Mesenchymal stem cell (in vitro differentiated cells and primary cell): Measurements from ENCODE around the gene MUC5AC.

Source experiments
- DNase-seq: peaks from one replicate; pipeline ENCODE4 v3.0.0-alpha.2; 2013
- H2AFZ ChIP-seq: one replicate; pipeline ENCODE4 v1.6.1; 2013; ENCODE audit warnings: low read depth, mild to moderate bottlenecking, control low read depth, inconsistent platforms, low read length, moderate library complexity
- H2AK5ac ChIP-seq: 2 replicates; pipeline ENCODE4 v1.6.1; 2013; ENCODE audit warnings: low read length, moderate library complexity, mild to moderate bottlenecking, inconsistent platforms; ENCODE audit not compliant: severe bottlenecking
- H2BK120ac ChIP-seq: one replicate; pipeline ENCODE4 v1.6.1; 2013; ENCODE audit warnings: low read depth, mild to moderate bottlenecking, inconsistent platforms, low read length, moderate library complexity
- H2BK12ac ChIP-seq, 2 experiments: one replicate each; pipeline ENCODE4 v1.6.1; 2013; ENCODE audit warnings: inconsistent platforms in 2 of 2, low read length in 2 of 2, mild to moderate bottlenecking in 2 of 2, moderate library complexity in 2 of 2, control low read depth in 1 of 2
- H2BK15ac ChIP-seq: one replicate; pipeline ENCODE4 v1.6.1; 2013; ENCODE audit warnings: mild to moderate bottlenecking, low read depth, inconsistent platforms; ENCODE audit not compliant: poor library complexity, severe bottlenecking
- H2BK5ac ChIP-seq: 2 replicates; pipeline ENCODE4 v1.6.1; 2013; ENCODE audit warnings: low read depth, mild to moderate bottlenecking, low read length, control low read depth, inconsistent platforms; ENCODE audit not compliant: poor library complexity, severe bottlenecking
- H3K14ac ChIP-seq, 2 experiments: one replicate each; pipeline ENCODE4 v1.6.1; 2013; ENCODE audit warnings: inconsistent platforms in 2 of 2, low read length in 2 of 2, control low read depth in 1 of 2, mild to moderate bottlenecking in 1 of 2, moderate library complexity in 1 of 2
- H3K18ac ChIP-seq, 2 experiments: one replicate each; pipeline ENCODE4 v1.6.1; 2013; ENCODE audit warnings: inconsistent platforms in 2 of 2, low read length in 2 of 2, control low read depth in 1 of 2, low read depth in 1 of 2, mild to moderate bottlenecking in 1 of 2
- H3K23ac ChIP-seq, 2 experiments: one replicate each; pipeline ENCODE4 v1.6.1; 2013; ENCODE audit warnings: inconsistent platforms in 2 of 2, low read length in 2 of 2, mild to moderate bottlenecking in 2 of 2, moderate library complexity in 2 of 2, control low read depth in 1 of 2
- H3K27ac ChIP-seq: 2 replicates; pipeline ENCODE4 v1.5.1; 2013; ENCODE audit warnings: mild to moderate bottlenecking, moderate library complexity, low read length, control low read depth, inconsistent platforms; ENCODE audit not compliant: poor library complexity, severe bottlenecking
- H3K27me3 ChIP-seq, 2 experiments: 2 replicates each; pipeline versions ENCODE4 v1.6.1 to v1.7.0; 2013; ENCODE audit warnings: low read length in 2 of 2, mild to moderate bottlenecking in 2 of 2, moderate library complexity in 2 of 2, control low read depth in 1 of 2, inconsistent platforms in 1 of 2; ENCODE audit not compliant: control insufficient read depth in 1 of 2, insufficient read depth in 1 of 2
- H3K36me3 ChIP-seq, 2 experiments: 2 replicates each; pipeline versions ENCODE4 v1.6.1 to v1.7.0; 2013; ENCODE audit warnings: low read length in 2 of 2, control low read depth in 1 of 2, inconsistent platforms in 1 of 2, low read depth in 1 of 2, mild to moderate bottlenecking in 1 of 2; ENCODE audit not compliant: insufficient read depth in 2 of 2, control insufficient read depth in 1 of 2
- H3K4ac ChIP-seq, 2 experiments: one replicate each; pipeline ENCODE4 v1.6.1; 2013; ENCODE audit warnings: inconsistent platforms in 2 of 2, low read length in 2 of 2, mild to moderate bottlenecking in 2 of 2, moderate library complexity in 2 of 2, control low read depth in 1 of 2, low read depth in 1 of 2
- H3K4me1 ChIP-seq: 2 replicates; pipeline ENCODE4 v1.6.1; 2013; ENCODE audit warnings: low read depth, low read length, control low read depth; ENCODE audit not compliant: control insufficient read depth, insufficient read depth
- H3K4me2 ChIP-seq: 2 replicates; pipeline ENCODE4 v1.6.1; 2013; ENCODE audit warnings: low read length, mild to moderate bottlenecking, inconsistent platforms; ENCODE audit not compliant: poor library complexity, severe bottlenecking
- H3K4me3 ChIP-seq, 2 experiments: 2 replicates each; pipeline versions ENCODE4 v1.5.1 to v1.7.0; 2013; ENCODE audit warnings: low read length in 2 of 2, mild to moderate bottlenecking in 2 of 2, control low read depth in 1 of 2, low read depth in 1 of 2; ENCODE audit not compliant: insufficient read depth in 1 of 2
- H3K79me1 ChIP-seq: replicated peaks from 2 replicates; pipeline ENCODE4 v1.6.1; 2013; ENCODE audit warnings: mild to moderate bottlenecking, control low read depth, low read length, inconsistent platforms; ENCODE audit not compliant: poor library complexity, severe bottlenecking
- H3K9ac ChIP-seq: 2 replicates; pipeline ENCODE4 v1.7.0; 2013; ENCODE audit warnings: mild to moderate bottlenecking, low read length, moderate library complexity
- H3K9me3 ChIP-seq: 2 replicates; pipeline ENCODE4 v1.7.0; 2013; ENCODE audit warnings: mild to moderate bottlenecking, low read length; ENCODE audit not compliant: control insufficient read depth
- H4K8ac ChIP-seq: one replicate; pipeline ENCODE4 v1.6.1; 2013; ENCODE audit warnings: inconsistent platforms, mild to moderate bottlenecking, low read length, moderate library complexity
- H4K91ac ChIP-seq: one replicate; pipeline ENCODE4 v1.6.1; 2013; ENCODE audit warnings: mild to moderate bottlenecking, low read length, inconsistent platforms
- WGBS: methylation state at CpG from one replicate; pipeline ENCODE4 v1.1.7; 2013; ENCODE audit warnings: mixed read lengths; 5-methylcytosine and 5-hydroxymethylcytosine counted together

The MUC5AC gene

GRCh38 chr11:1199241-1199750, 41.5 kb downstream of the MUC5AC start:
- Histone ChIP-seq H3K36me3 (no peaks in the 10 kb centered on the region), H3K4me3 (no peak overlapping the region), H3K23ac (no peak overlapping the region), H3K4me1 (peaks cover 14% of the 10 kb centered on the region), H3K4me2 (no peak overlapping the region), H2AK5ac (no peak overlapping the region), H2BK120ac (no peak overlapping the region), H2AFZ (no peak overlapping the region), H4K91ac (no peak overlapping the region), H3K9me3 (no peaks in the 10 kb centered on the region), H3K27ac (no peak overlapping the region), H2BK12ac (no peak overlapping the region), H3K4ac (no peak overlapping the region), H3K79me1 (no peaks in the 10 kb centered on the region), H2BK5ac (no peak overlapping the region), H3K27me3 (peaks cover 0 to 61% of the 10 kb centered on the region in 2 experiments), H3K18ac (no peak overlapping the region), H3K9ac (no peak overlapping the region), H4K8ac (no peak overlapping the region), H2BK15ac (no peak overlapping the region), H3K14ac (no peak overlapping the region)
- 92% methylated on average over 24 of the region's 27 CpGs for WGBS
- no peak for DNase-seq

GRCh38 chr11:1199751-1200610, 42.2 kb downstream of the MUC5AC start:
- Histone ChIP-seq H3K4me2 (no peak overlapping the region), H3K18ac (no peak overlapping the region), H2BK12ac (no peak overlapping the region), H3K4me1 (peaks cover 14% of the 10 kb centered on the region), H2BK120ac (no peak overlapping the region), H3K23ac (no peak overlapping the region), H3K9ac (no peak overlapping the region), H3K79me1 (no peaks in the 10 kb centered on the region), H2BK15ac (no peak overlapping the region), H2AFZ (no peak overlapping the region), H4K91ac (no peak overlapping the region), H3K27me3 (peaks cover 0 to 66% of the 10 kb centered on the region in 2 experiments), H3K4me3 (no peak overlapping the region), H3K27ac (no peak overlapping the region), H3K14ac (no peak overlapping the region), H2AK5ac (no peak overlapping the region), H4K8ac (no peak overlapping the region), H3K4ac (no peak overlapping the region), H3K36me3 (no peaks in the 10 kb centered on the region), H3K9me3 (no peaks in the 10 kb centered on the region), H2BK5ac (no peak overlapping the region)
- no peak for DNase-seq
- 85% methylated on average over 47 of the region's 47 CpGs for WGBS

DNA sequence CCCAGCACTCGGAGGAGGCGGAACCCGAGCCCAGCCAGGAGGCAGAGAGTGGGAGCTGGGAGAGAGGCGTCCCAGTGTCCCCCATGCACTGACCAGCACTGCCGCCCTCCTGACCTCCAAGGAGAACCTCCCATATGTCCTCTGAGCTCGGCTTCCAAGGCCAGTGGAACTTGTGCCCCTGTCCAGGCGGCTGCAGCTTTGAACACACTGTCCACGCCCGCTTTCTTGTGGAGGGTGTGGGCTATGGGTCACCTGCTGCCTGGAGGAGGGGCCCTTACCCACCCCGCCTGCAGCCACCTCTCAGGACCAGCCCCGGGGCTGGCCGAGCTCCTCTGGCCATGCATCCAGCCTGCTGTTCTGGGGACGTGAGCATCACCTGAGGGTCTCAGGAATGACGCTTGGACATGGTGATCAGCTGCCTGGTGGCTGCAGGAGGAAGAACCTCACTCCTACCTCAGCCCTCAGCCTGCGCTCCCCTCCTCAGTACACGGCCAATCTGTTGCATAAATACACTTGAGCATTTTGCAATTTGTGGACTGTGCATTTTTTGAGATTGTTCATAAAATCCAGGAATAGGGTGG, 42.9 kb downstream of the MUC5AC start:
- Histone ChIP-seq H3K4me2 (no peak overlapping the region), H3K4ac (no peak overlapping the region), H3K4me3 (no peak overlapping the region), H3K23ac (no peak overlapping the region), H2BK15ac (no peak overlapping the region), H2AK5ac (no peak overlapping the region), H3K27ac (no peak overlapping the region), H4K91ac (no peak overlapping the region), H2BK120ac (no peak overlapping the region), H2BK12ac (no peak overlapping the region), H3K27me3 (peaks cover 0 to 70% of the 10 kb centered on the region in 2 experiments), H3K14ac (no peak overlapping the region), H3K9me3 (no peaks in the 10 kb centered on the region), H2AFZ (no peak overlapping the region), H2BK5ac (no peak overlapping the region), H3K18ac (no peak overlapping the region), H3K79me1 (no peaks in the 10 kb centered on the region), H4K8ac (no peak overlapping the region), H3K36me3 (no peaks in the 10 kb centered on the region), H3K4me1 (peaks cover 14% of the 10 kb centered on the region), H3K9ac (no peak overlapping the region)
- DNase-seq = no peak
- 76% methylated on average over 16 of the region's 16 CpGs for WGBS

- no peak overlapping the region for H3K27ac ChIP-seq
- no peak overlapping the region for H2BK15ac ChIP-seq
- H2BK120ac ChIP-seq = no peak overlapping the region
- no peaks in the 10 kb centered on the region for H3K79me1 ChIP-seq
- H2AFZ ChIP-seq = no peak overlapping the region
- no peak overlapping the region for H4K91ac ChIP-seq
- H3K18ac ChIP-seq = no peak overlapping the region
- no peak overlapping the region for H3K14ac ChIP-seq
- DNase-seq = peak; percentile 1
- 79% methylated on average over 4 of the region's 4 CpGs for WGBS
- no peak overlapping the region for H3K4ac ChIP-seq
- H3K36me3 ChIP-seq = no peaks in the 10 kb centered on the region
- H2BK12ac ChIP-seq = no peak overlapping the region
- H3K4me2 ChIP-seq = no peak overlapping the region
- no peak overlapping the region for H2BK5ac ChIP-seq
- H2AK5ac ChIP-seq = no peak overlapping the region
- H4K8ac ChIP-seq = no peak overlapping the region
- no peak overlapping the region for H3K4me3 ChIP-seq
- H3K27me3 ChIP-seq = peaks cover 0 to 66% of the 10 kb centered on the region in 2 experiments
- no peak overlapping the region for H3K9ac ChIP-seq
- H3K9me3 ChIP-seq = no peaks in the 10 kb centered on the region
- peaks cover 14% of the 10 kb centered on the region for H3K4me1 ChIP-seq
- no peak overlapping the region for H3K23ac ChIP-seq
Observed at GRCh38 chr11:1201395-1202153, 43.8 kb downstream of the MUC5AC start.
